Parathyroid adenoma (tissue), 2 donors: ENCODE measurements around the gene ARSG.

ENCODE experiments used
- H2AFZ ChIP-seq: fragments of 300-600 bp; sonication (generic); one replicate; pipeline ENCODE4 v1.7.0; 2017; ENCODE audit warnings: antibody characterized with exemption, mild to moderate bottlenecking
- H3K27ac ChIP-seq: fragments of 300-600 bp; sonication (generic); one replicate; pipeline ENCODE4 v1.7.0; 2017
- H3K27me3 ChIP-seq: fragments of 300-600 bp; sonication (generic); one replicate; pipeline ENCODE4 v1.7.0; 2017; ENCODE audit warnings: low read length; ENCODE audit not compliant: control insufficient read depth, insufficient read depth
- H3K36me3 ChIP-seq: fragments of 300-600 bp; sonication (generic); one replicate; pipeline ENCODE4 v1.7.0; 2017; ENCODE audit warnings: low read length; ENCODE audit not compliant: control insufficient read depth, insufficient read depth
- H3K4me1 ChIP-seq: fragments of 300-600 bp; sonication (generic); one replicate; pipeline ENCODE4 v1.7.0; 2017; ENCODE audit warnings: control low read depth
- H3K4me2 ChIP-seq: fragments of 300-600 bp; sonication (generic); one replicate; pipeline ENCODE4 v1.7.0; 2017; ENCODE audit warnings: low read length
- H3K4me3 ChIP-seq: fragments of 300-600 bp; sonication (generic); one replicate; pipeline ENCODE4 v1.7.0; 2017; ENCODE audit warnings: low read depth, low read length
- H3K79me2 ChIP-seq: fragments of 300-600 bp; sonication (generic); one replicate; pipeline ENCODE4 v1.7.0; 2017; ENCODE audit warnings: control low read depth
- H3K9ac ChIP-seq: fragments of 300-600 bp; sonication (generic); one replicate; pipeline ENCODE4 v1.7.0; 2017; ENCODE audit warnings: mild to moderate bottlenecking
- H3K9me3 ChIP-seq: fragments of 300-600 bp; sonication (generic); one replicate; pipeline ENCODE4 v1.7.0; 2017; ENCODE audit warnings: low read length; ENCODE audit not compliant: control insufficient read depth
- TF ChIP-seq, protein P1 (sequence below): fragments of 300-600 bp; sonication (generic); IDR thresholded peaks from one replicate; pipeline ENCODE4 v1.7.0; 2017; ENCODE audit warnings: antibody characterized with exemption, mild to moderate bottlenecking
- donor health status: primary hyperparathyroidism.

The ARSG gene

DNA sequence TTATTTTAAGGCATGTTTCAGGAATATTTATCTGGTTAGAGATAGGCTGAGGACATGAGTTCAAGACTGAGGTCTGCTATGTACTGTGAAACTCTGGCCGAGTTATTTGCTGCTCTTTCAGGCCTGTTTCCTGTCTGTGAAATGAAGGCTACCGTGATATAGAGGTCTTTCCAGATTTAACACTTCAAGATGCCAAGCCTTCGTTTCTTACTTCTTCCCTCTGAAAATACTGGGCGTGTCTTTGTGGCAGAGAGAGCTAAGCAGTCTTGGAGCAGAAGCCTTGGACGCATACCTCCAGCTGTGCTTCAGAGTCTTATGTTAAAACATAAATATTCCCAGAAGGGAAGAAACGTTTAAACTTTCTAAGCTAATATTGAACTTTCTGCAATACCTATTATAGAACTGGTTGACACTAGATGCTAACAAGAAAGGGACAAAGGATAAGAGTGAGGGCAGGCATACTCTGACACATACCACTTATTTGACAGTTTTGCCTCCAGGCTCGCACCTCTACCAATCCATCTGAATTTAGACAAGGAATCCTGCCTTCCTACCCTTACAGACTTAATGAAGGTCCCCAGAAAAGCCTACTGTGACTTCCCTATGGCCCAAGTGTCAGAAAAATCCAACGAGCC, 148.5 kb downstream of the ARSG start:
- Histone ChIP-seq H3K9me3 (no peaks in the 10 kb centered on the region), H2AFZ (no peak overlapping the region), H3K4me3 (no peak overlapping the region), H3K36me3 (no peaks in the 10 kb centered on the region), H3K27me3 (no peaks in the 10 kb centered on the region), H3K4me2 (no peak overlapping the region), H3K4me1 (no peaks in the 10 kb centered on the region), H3K79me2 (peaks cover 2% of the 10 kb centered on the region), H3K27ac (no peak overlapping the region), H3K9ac (no peak overlapping the region)
- TF ChIP-seq, protein P1, sequence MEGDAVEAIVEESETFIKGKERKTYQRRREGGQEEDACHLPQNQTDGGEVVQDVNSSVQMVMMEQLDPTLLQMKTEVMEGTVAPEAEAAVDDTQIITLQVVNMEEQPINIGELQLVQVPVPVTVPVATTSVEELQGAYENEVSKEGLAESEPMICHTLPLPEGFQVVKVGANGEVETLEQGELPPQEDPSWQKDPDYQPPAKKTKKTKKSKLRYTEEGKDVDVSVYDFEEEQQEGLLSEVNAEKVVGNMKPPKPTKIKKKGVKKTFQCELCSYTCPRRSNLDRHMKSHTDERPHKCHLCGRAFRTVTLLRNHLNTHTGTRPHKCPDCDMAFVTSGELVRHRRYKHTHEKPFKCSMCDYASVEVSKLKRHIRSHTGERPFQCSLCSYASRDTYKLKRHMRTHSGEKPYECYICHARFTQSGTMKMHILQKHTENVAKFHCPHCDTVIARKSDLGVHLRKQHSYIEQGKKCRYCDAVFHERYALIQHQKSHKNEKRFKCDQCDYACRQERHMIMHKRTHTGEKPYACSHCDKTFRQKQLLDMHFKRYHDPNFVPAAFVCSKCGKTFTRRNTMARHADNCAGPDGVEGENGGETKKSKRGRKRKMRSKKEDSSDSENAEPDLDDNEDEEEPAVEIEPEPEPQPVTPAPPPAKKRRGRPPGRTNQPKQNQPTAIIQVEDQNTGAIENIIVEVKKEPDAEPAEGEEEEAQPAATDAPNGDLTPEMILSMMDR = no peak

GRCh38 chr17:68440526-68440925, 149.2 kb downstream of the ARSG start:
- Histone ChIP-seq H3K79me2 (peaks cover 2% of the 10 kb centered on the region), H3K4me1 (no peaks in the 10 kb centered on the region), H3K4me3 (no peak overlapping the region), H3K4me2 (no peak overlapping the region), H3K27ac (no peak overlapping the region), H3K27me3 (no peaks in the 10 kb centered on the region), H3K9ac (no peak overlapping the region), H3K9me3 (no peaks in the 10 kb centered on the region), H2AFZ (no peak overlapping the region), H3K36me3 (no peaks in the 10 kb centered on the region)
- TF ChIP-seq, protein P1 = no peak

GRCh38 chr17:68441070-68441770, 149.9 kb downstream of the ARSG start:
- TF ChIP-seq, protein P1 = no peak
- no peak overlapping the region for H2AFZ ChIP-seq
- H3K36me3 ChIP-seq = no peaks in the 10 kb centered on the region
- no peaks in the 10 kb centered on the region for H3K27me3 ChIP-seq
- peak overlapping the region; percentile 13 for H3K27ac ChIP-seq
- no peaks in the 10 kb centered on the region for H3K9me3 ChIP-seq
- H3K79me2 ChIP-seq = peaks cover 2% of the 10 kb centered on the region
- H3K4me1 ChIP-seq = no peaks in the 10 kb centered on the region
- H3K4me2 ChIP-seq = no peak overlapping the region
- no peak overlapping the region for H3K4me3 ChIP-seq
- H3K9ac ChIP-seq = no peak overlapping the region

- TF ChIP-seq, protein P1 = no peak
- no peak overlapping the region for H2AFZ ChIP-seq
- no peaks in the 10 kb centered on the region for H3K9me3 ChIP-seq
- peaks cover 3% of the 10 kb centered on the region for H3K4me1 ChIP-seq
- H3K9ac ChIP-seq = no peak overlapping the region
- no peak overlapping the region for H3K4me2 ChIP-seq
- H3K27ac ChIP-seq = no peak overlapping the region
- H3K27me3 ChIP-seq = no peaks in the 10 kb centered on the region
- no peaks in the 10 kb centered on the region for H3K79me2 ChIP-seq
- no peaks in the 10 kb centered on the region for H3K36me3 ChIP-seq
- H3K4me3 ChIP-seq = no peak overlapping the region
Measured at GRCh38 chr17:68443972-68444464, 152.7 kb downstream of the ARSG start.
